VCaP (cell line): ENCODE results near the gene PCYOX1L.

Experiments used
- H3K27ac ChIP-seq: fragments of 450-650 bp; 2 replicates; pipeline ENCODE4 v1.5.1; 2017
- CTCF ChIP-seq: fragments of 450-650 bp; conservative IDR thresholded peaks from 2 replicates; pipeline ENCODE4 v1.5.1; 2017; ENCODE audit warnings: mild to moderate bottlenecking, moderate library complexity

Gene PCYOX1L

GRCh38 chr5:149399775-149400174, 41.9 kb downstream of the PCYOX1L start:
- TF ChIP-seq CTCF: no peak
- H3K27ac ChIP-seq: no peak overlapping the region

GRCh38 chr5:149400304-149400703, 42.5 kb downstream of the PCYOX1L start:
- no peak overlapping the region for H3K27ac ChIP-seq
- TF ChIP-seq CTCF: no peak

GRCh38 chr5:149401051-149401450, 43.2 kb downstream of the PCYOX1L start:
- no peak for TF ChIP-seq CTCF
- H3K27ac ChIP-seq: no peak overlapping the region

- H3K27ac ChIP-seq: no peak overlapping the region
- TF ChIP-seq CTCF: no peak
Measured at GRCh38 chr5:149402291-149402690, 44.4 kb downstream of the PCYOX1L start.

- no peak for TF ChIP-seq CTCF
- no peak overlapping the region for H3K27ac ChIP-seq
Measured at GRCh38 chr5:149403923-149404745, 46.3 kb downstream of the PCYOX1L start.

- TF ChIP-seq CTCF: no peak
Measured at GRCh38 chr5:149404746-149405549, 47.1 kb downstream of the PCYOX1L start.

GRCh38 chr5:149405550-149406202, 47.8 kb downstream of the PCYOX1L start:
- no peak overlapping the region for H3K27ac ChIP-seq
- no peak for TF ChIP-seq CTCF

More at GRCh38 chr5:149404746-149405549, 47.1 kb downstream of the PCYOX1L start:
- no peak overlapping the region for H3K27ac ChIP-seq
